Heart right ventricle (tissue), 16 donors: ENCODE measurements around the gene RELCH. TPM values are rescaled to one million over a fixed set of nuclear protein-coding genes. Genes with fewer than 3 reads are reported as not detected.

Source experiments
- ATAC-seq, 8 donors: fragments of 200-7000 bp; cut with Tn5 transposase; one replicate each; pipeline ENCODE4 v1.9.1; 2020; ENCODE audit warnings: mild to moderate bottlenecking in 8 of 8, moderate library complexity in 8 of 8, moderate number of reproducible peaks in 1 of 8
- DNase-seq, 2 donors: peaks; one replicate each; pipeline ENCODE4 v3.0.0-alpha.2; 2020
- H3K27ac ChIP-seq, 10 donors: fragments of 200-600 bp; sonication (generic) in 2 of 10; one replicate each; pipeline versions ENCODE4 v1.5.0 to v1.8.0; 2020 to 2022; ENCODE audit warnings: mild to moderate bottlenecking in 3 of 10
- H3K27me3 ChIP-seq, 7 donors: fragments of 200-600 bp; one replicate each; pipeline ENCODE4 v1.8.0; 2021 to 2022; ENCODE audit warnings: mild to moderate bottlenecking in 2 of 7
- H3K36me3 ChIP-seq, 9 donors: fragments of 200-600 bp; sonication (generic) in 1 of 9; one replicate each; pipeline versions ENCODE4 v1.5.0 to v1.8.0; 2020 to 2022; ENCODE audit warnings: mild to moderate bottlenecking in 2 of 9
- H3K4me1 ChIP-seq, 9 donors: fragments of 200-600 bp; sonication (generic) in 1 of 9; one replicate each; pipeline versions ENCODE4 v1.5.0 to v1.8.0; 2020 to 2022; ENCODE audit warnings: mild to moderate bottlenecking in 4 of 9
- H3K4me3 ChIP-seq, 10 donors: fragments of 200-600 bp; sonication (generic) in 2 of 10; one replicate each; pipeline versions ENCODE4 v1.5.0 to v1.8.0; 2020 to 2022; ENCODE audit warnings: mild to moderate bottlenecking in 7 of 10, moderate library complexity in 2 of 10
- H3K9me3 ChIP-seq, 11 donors: fragments of 200-600 bp in 10 of 11; sonication (generic) in 2 of 11; one replicate each; pipeline versions ENCODE4 v1.5.0 to v1.8.0; 2013 to 2022; ENCODE audit warnings: mild to moderate bottlenecking in 2 of 11, control low read depth in 1 of 11, moderate library complexity in 1 of 11
- WGBS, 2 donors: extraction: QIAGEN DNeasy Blood & Tissue Kit; methylation state at CpG; one replicate each; pipeline ENCODE4 v1.1.7; 2013; ENCODE audit warnings: inconsistent platforms in 1 of 2; 5-methylcytosine and 5-hydroxymethylcytosine counted together
- intact Hi-C, 10 donors: fragments of 100-400 bp; cut with DNase I; formaldehyde crosslinking; loops; one replicate each; pipeline versions ENCODE4 v1.11.1 to v1.14.2; 2022
- polyA plus RNA-seq, 2 donors: library from polyadenylated mRNA; stranded (reverse); fragments of 200-250 nt; gene quantifications; one replicate each; pipeline ENCODE4 v1.2.3, GENCODE V29; 2013
- total RNA-seq, 10 donors: library from RNA; stranded (reverse); fragmentation: NEBNext Ultra II Directional in 3 of 10; extraction: Animal tissue kit (Norgen Biotek cat#: 25700) in 3 of 10; gene quantifications; one replicate each; pipeline versions ENCODE4 v1.2.1 to v1.2.4, GENCODE V29; 2021 to 2023
- TF ChIP-seq, protein P1 (sequence below), 9 donors: fragments of 200-600 bp; sonication (generic) in 2 of 9; IDR thresholded peaks; one replicate each; pipeline versions ENCODE4 v1.5.0 to v1.8.0; 2021 to 2022; ENCODE audit warnings: antibody characterized with exemption in 9 of 9, mild to moderate bottlenecking in 5 of 9, moderate library complexity in 1 of 9
- donor health status: Arrhythmogenic right ventricular cardiomyopathy.
- donor health status: ischemic (EF 13 %, LVEDD 7.1; RV severe dilation, severe dysfunction).
- donor health status: healthy with polysubstance abuse.
- donor health status: DM: no; HTN: yes; CAD: no.
- donor health status: DM: no; HTN: no; CAD: no.
- donor health status: ischemic (EF 25% LVEDD 6.9; RV normal size, moderate dysfunction).
- donor health status: ischemic (EF 25% LVEDD 5.7; RV mildly dilated, moderate dysfunction).
- donor health status: healthy.
- donor health status: DM: yes; HTN: yes; CAD: no.
- donor health status: Ischemic cardiomyopathy.
- donor health status: ischemic (EF 35%, LVEDD 5.7; RV mildly dilated, moderate dysfunction).
- donor health status: nonischemic (EF 11% LVEDD 7.7; RV severe dilation, severe dysfunction).
- donor health status: DM: yes; HTN: yes; CAD: no.
- donor health status: PGD.
- donor health status: ischemic (EF 29% LVEDD 5.4; RV normal size, mild dysfunction).
- donor health status: nonischemic (EF 23%, LVEDD 6.1; RV moderate dilation, normal function).

RELCH gene
- total and polyA plus RNA-seq, 12 donors = 4.1 to 21.0 (median 15.8) TPM

DNA sequence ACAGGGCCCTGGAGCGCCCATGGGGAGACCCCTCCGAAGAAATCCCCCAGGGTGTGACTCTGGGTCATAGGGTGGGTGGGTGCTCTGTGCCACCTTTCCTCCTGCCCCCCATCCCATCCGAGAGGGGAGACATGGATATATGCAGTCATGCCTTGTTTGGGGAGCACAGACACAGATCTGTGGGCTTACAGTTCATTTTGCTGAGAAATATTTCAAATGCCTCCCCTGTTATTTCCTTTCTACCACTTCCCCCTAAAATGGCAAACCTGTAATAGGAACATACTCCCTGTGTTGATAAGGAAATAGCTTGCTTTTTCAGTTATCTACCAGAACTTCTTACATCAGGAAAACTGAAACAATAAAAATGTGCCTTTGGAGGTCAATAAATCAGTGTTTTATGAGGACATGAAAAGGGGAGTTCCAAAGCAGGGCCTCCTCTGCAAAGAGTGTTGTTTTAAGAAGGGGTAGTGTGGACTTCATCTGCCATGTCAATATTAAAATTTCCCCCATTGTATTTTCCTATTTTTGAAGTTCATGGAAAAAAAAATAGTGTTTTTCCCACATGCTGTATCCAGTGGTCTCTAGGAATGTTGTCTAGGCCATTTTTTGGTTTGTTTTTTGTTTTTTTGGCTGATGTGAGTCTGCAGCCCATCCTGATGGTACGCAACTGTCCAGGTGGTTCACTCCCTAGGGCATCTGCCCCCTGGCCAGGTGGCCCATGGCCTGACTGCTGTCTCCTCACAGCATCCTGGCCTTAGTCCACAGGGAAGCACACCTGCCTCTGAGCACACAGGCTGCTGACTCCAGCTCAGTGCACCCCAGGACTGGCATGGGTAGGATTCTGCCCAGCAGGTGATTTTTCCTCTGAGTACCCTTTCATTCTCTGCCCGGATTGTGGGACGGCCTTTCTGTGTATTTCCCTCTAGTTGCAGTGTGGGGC, 141.8 kb downstream of the RELCH start:
- peak overlapping the region in 2 of 10 donors; percentile 3 for H3K4me3 ChIP-seq
- H3K27me3 ChIP-seq = peaks cover 12 to 87% (median 79%) of the 10 kb centered on the region in 7 donors
- no peaks in the 10 kb centered on the region for H3K36me3 ChIP-seq
- 69 to 88% methylated on average over 6 of the region's 6 CpGs for WGBS, 2 donors
- no peaks in the 10 kb centered on the region for H3K9me3 ChIP-seq
- peaks cover 6 to 78% (median 35%) of the 10 kb centered on the region in 9 donors for H3K4me1 ChIP-seq
- TF ChIP-seq, protein P1, sequence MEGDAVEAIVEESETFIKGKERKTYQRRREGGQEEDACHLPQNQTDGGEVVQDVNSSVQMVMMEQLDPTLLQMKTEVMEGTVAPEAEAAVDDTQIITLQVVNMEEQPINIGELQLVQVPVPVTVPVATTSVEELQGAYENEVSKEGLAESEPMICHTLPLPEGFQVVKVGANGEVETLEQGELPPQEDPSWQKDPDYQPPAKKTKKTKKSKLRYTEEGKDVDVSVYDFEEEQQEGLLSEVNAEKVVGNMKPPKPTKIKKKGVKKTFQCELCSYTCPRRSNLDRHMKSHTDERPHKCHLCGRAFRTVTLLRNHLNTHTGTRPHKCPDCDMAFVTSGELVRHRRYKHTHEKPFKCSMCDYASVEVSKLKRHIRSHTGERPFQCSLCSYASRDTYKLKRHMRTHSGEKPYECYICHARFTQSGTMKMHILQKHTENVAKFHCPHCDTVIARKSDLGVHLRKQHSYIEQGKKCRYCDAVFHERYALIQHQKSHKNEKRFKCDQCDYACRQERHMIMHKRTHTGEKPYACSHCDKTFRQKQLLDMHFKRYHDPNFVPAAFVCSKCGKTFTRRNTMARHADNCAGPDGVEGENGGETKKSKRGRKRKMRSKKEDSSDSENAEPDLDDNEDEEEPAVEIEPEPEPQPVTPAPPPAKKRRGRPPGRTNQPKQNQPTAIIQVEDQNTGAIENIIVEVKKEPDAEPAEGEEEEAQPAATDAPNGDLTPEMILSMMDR (IDR thresholded peaks at IDR 0.05) = no peak
- DNase-seq (no peak), ATAC-seq (peak in 1 of 8 donors; percentile 28)
- H3K27ac ChIP-seq = no peak overlapping the region
- intact Hi-C loops = loop anchor here in 4 of 10 donors (10.0 kb wide), 4 partner anchors 216 to 656 kb away; no protein-coding TSS in a partner anchor

DNA sequence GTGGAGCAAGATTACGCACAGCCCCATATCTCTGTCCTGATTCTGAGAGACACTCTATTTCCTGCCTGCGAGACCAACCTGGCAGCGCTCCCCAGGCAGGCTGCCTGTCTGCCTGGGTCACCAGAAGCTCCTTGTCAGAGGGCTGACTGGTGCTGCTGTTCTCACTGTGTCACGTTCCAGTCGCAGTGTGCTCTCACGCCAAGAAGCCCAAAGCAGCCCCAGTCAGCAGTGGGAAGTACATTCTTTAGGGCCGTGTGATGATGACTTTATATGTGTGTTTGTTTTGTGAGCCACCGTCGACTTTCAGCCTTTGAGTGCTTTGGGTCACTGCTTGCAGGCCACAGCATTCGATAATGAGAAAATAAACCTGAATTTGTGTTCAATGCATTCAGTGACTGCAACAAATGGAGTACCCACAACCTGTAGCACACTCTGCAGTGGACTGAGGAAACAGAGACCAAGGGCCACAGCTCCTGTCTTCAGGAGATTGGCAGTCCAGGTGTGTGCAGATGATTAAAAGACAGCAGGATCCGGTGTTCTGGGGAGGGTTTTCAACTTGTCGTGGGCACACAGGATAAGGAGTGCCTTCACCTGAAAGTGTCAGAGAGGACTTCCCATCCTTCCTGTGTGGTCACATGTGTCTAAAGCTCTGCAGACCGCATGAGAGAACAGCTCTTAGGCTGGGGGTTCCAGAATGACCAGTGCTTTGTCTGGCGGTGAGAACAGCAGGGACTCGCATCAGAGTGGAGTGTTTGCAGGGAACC, 142.8 kb downstream of the RELCH start:
- Histone ChIP-seq H3K4me3 (peak overlapping the region in 2 of 10 donors; percentile 3), H3K9me3 (no peaks in the 10 kb centered on the region), H3K4me1 (peaks cover 6 to 67% (median 31%) of the 10 kb centered on the region in 9 donors), H3K27me3 (peaks cover 12 to 83% (median 75%) of the 10 kb centered on the region in 7 donors), H3K36me3 (no peaks in the 10 kb centered on the region), H3K27ac (peak overlapping the region in 1 of 10 donors; percentile 26)
- intact Hi-C loops = loop anchor here in 4 of 10 donors (10.0 kb wide), 4 partner anchors 215 to 655 kb away; no protein-coding TSS in a partner anchor
- 30% methylated on average over 15 of the region's 15 CpGs for WGBS, 2 donors
- ATAC-seq = peak; percentile 63 to 91 (median 83)
- TF ChIP-seq, protein P1 (IDR thresholded peaks at IDR 0.05) = no peak
- peak; percentile 54 to 59 for DNase-seq

DNA sequence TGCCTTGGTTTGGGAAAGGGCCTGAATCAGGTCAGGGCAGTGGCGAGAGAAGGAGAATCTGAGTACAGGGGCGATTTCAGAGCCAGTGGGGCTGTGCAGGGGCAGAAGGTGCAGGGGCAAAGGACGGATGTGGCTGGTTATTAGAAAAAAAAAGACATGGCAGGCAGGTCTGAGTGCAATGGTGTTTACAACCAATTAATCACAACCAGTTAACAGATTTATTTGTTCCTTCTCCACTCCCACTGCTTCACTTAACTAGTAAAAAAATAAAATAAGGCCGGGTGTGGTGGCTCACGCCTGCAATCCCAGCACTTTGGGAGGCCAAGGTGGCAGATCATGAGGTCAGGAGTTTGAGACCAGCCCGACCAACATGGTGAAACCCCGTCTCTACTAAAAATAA, 143.6 kb downstream of the RELCH start:
- ATAC-seq (no peak), DNase-seq (no peak)
- 99 to 100% methylated on average over 7 of the region's 7 CpGs for WGBS, 2 donors
- H3K4me1 ChIP-seq = peaks cover 6 to 63% (median 27%) of the 10 kb centered on the region in 9 donors
- no peaks in the 10 kb centered on the region for H3K36me3 ChIP-seq
- H3K27ac ChIP-seq = no peak overlapping the region
- peaks cover 10 to 85% (median 72%) of the 10 kb centered on the region in 7 donors for H3K27me3 ChIP-seq
- no peak overlapping the region for H3K4me3 ChIP-seq
- intact Hi-C loops = no loop called here
- TF ChIP-seq, protein P1 (IDR thresholded peaks at IDR 0.05) = no peak
- H3K9me3 ChIP-seq = no peaks in the 10 kb centered on the region
